ENCODE data around the gene ADRA2A.

DNA sequence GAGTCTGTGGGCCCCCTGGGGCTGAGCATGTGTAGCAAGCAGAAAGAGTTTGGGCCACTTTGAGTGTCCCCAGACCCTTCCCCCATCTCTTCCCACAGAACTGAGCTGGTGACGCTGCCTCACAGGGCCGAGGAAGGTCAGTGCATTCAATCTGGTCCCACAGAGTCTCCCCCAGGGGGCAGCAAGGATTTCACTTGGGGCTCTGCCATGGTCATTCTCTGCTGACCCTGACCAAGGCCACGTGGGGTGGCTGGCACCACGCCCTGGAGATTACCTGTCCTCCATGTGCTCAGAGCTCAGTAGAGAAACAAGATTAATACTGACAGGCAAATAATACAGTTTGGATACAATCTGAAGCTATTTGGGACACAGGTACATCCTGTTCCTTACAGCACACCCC is 30.2 kb downstream of the ADRA2A start:
- TF ChIP-seq CTCF (IDR thresholded peaks at IDR 0.05), result peak in 1 of 4 donors; percentile 13
- TF ChIP-seq POLR2A (IDR thresholded peaks at IDR 0.05), result no peak
